Measurements from ENCODE around the gene STK39. TPM values are rescaled to one million over a fixed set of nuclear protein-coding genes. Genes with fewer than 3 reads are reported as not detected.

The STK39 gene
- total and polyA plus RNA-seq, 2 experiments from 2014 or later, result 3.2 to 14.6 TPM

DNA sequence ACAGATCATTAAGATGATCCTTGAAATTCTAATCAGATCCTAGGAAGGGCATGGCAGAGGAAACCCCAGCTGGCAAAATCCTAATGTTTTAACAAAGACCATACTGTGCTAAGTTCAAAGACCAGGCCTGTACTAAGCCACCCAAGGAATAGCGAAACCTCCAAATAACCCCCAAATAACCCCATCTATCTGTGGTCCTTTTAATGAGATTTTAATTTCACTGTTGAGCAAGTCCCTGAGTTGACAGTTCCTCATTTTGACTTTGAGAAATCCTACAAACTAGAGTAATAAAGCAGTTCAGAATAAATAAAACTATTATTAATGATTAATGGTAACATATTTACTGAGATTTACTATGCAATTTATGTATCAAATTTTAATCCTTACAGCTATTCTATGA lies 259.8 kb downstream of the STK39 start:
- Histone ChIP-seq H3K9me3 (ENCODE audit: low read depth) (no peaks in the 10 kb centered on the region), H3F3A (ENCODE audit: insufficient read depth) (no peaks in the 10 kb centered on the region), H3K4me1 (ENCODE audit: insufficient read depth) (no peaks in the 10 kb centered on the region), H3K79me2 (ENCODE audit: insufficient read depth) (no peaks in the 10 kb centered on the region), H3K4me3 (no peak overlapping the region), H3K9me2 (ENCODE audit: insufficient read depth) (no peaks in the 10 kb centered on the region), H3K36me3 (ENCODE audit: low read depth) (no peaks in the 10 kb centered on the region), H4K20me1 (ENCODE audit: insufficient read depth) (no peaks in the 10 kb centered on the region), H3K9ac (no peak overlapping the region), H2AFZ (no peak overlapping the region), H3K27ac (no peak overlapping the region), H3K27me3 (replicated peaks; ENCODE audit: insufficient read depth) (no peaks in the 10 kb centered on the region), H3K4me2 (ENCODE audit: unreplicated experiment) (no peak overlapping the region)
- in situ Hi-C loops (cut with MboI), result no loop called here
- no peak for TF ChIP-seq EZH2 (IDR thresholded peaks at IDR 0.05; ENCODE audit: insufficient read depth, poor library complexity, severe bottlenecking)
- TF ChIP-seq EZH2phosphoT487 (IDR thresholded peaks at IDR 0.05; ENCODE audit: insufficient read depth, low read depth), result no peak
- DNase-seq, result no peak
- WGBS, 2 experiments (ENCODE audit: low coverage in 1 of 2, low lambda C conversion rate in 2 of 2, missing lambda C conversion rate in 2 of 2), result 100% methylated on average over 1 of the region's 1 CpG

DNA sequence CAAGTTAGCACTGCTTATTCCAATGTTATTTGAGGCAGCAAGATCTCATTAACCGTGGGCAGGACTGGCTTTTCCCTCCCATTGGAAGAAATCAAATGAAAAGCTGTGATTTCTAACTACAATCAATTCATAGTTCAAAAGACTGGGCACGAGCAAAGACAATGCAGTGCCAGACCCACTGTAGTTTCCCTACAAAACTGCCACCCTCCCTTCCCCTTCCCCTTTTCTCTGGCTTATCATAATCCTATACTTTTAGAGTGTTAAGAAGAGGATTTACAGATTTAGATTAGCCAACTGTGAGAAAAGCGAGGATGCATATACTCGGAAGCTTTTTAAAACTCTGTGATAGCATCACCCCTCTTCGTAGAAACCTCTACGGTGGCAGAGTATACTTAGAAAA lies 260.4 kb downstream of the STK39 start:
- Histone ChIP-seq H4K20me1 (ENCODE audit: insufficient read depth) (no peaks in the 10 kb centered on the region), H3K9me2 (ENCODE audit: insufficient read depth) (no peaks in the 10 kb centered on the region), H2AFZ (no peak overlapping the region), H3K4me3 (no peak overlapping the region), H3K4me2 (ENCODE audit: unreplicated experiment) (no peak overlapping the region), H3K27ac (no peak overlapping the region), H3K79me2 (ENCODE audit: insufficient read depth) (no peaks in the 10 kb centered on the region), H3F3A (ENCODE audit: insufficient read depth) (no peaks in the 10 kb centered on the region), H3K27me3 (replicated peaks; ENCODE audit: insufficient read depth) (no peaks in the 10 kb centered on the region), H3K9ac (no peak overlapping the region), H3K36me3 (ENCODE audit: low read depth) (no peaks in the 10 kb centered on the region), H3K9me3 (ENCODE audit: low read depth) (no peaks in the 10 kb centered on the region), H3K4me1 (ENCODE audit: insufficient read depth) (no peaks in the 10 kb centered on the region)
- DNase-seq, result no peak
- in situ Hi-C loops (cut with MboI), result no loop called here
- TF ChIP-seq EZH2phosphoT487 (IDR thresholded peaks at IDR 0.05; ENCODE audit: insufficient read depth, low read depth), result no peak
- no peak for TF ChIP-seq EZH2 (IDR thresholded peaks at IDR 0.05; ENCODE audit: insufficient read depth, poor library complexity, severe bottlenecking)
- WGBS, 2 experiments (ENCODE audit: low coverage in 1 of 2, low lambda C conversion rate in 2 of 2, missing lambda C conversion rate in 2 of 2), result 95 to 99% methylated on average over 6 of the region's 6 CpGs

DNA sequence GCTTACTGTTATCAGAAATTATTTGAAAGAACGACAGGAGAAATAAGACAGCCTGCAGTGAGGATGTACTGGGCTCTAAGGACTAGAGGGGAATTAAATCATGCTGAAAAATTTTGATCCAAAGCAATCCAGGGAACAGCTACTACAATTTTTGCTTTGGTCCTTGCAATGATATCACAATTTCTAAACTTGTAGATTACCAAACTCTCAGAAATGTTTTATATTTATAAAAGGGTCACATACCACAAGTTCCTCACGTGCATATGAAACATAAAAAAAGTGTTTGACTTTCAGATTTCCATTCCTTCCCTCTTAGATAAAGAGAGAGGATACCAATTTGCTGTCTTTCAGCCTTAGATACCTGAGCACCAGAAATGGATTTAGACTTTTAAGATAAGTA lies 261.2 kb downstream of the STK39 start:
- in situ Hi-C loops (cut with MboI), result no loop called here
- H3K79me2 ChIP-seq (ENCODE audit: insufficient read depth), result no peaks in the 10 kb centered on the region
- H3K9me3 ChIP-seq (ENCODE audit: low read depth), result no peaks in the 10 kb centered on the region
- whole genome bisulfite sequencing, 2 experiments (ENCODE audit: low coverage in 1 of 2, low lambda C conversion rate in 2 of 2, missing lambda C conversion rate in 2 of 2), result 95 to 100% methylated on average over 2 of the region's 2 CpGs
- no peaks in the 10 kb centered on the region for H3K4me1 ChIP-seq (ENCODE audit: insufficient read depth)
- no peak overlapping the region for H3K9ac ChIP-seq
- H3F3A ChIP-seq (ENCODE audit: insufficient read depth), result no peaks in the 10 kb centered on the region
- no peaks in the 10 kb centered on the region for H3K9me2 ChIP-seq (ENCODE audit: insufficient read depth)
- no peak overlapping the region for H3K4me3 ChIP-seq
- H3K27me3 ChIP-seq (replicated peaks; ENCODE audit: insufficient read depth), result no peaks in the 10 kb centered on the region
- H2AFZ ChIP-seq, result no peak overlapping the region
- no peak for TF ChIP-seq EZH2phosphoT487 (IDR thresholded peaks at IDR 0.05; ENCODE audit: insufficient read depth, low read depth)
- no peak for TF ChIP-seq EZH2 (IDR thresholded peaks at IDR 0.05; ENCODE audit: insufficient read depth, poor library complexity, severe bottlenecking)
- no peak overlapping the region for H3K4me2 ChIP-seq (ENCODE audit: unreplicated experiment)
- H4K20me1 ChIP-seq (ENCODE audit: insufficient read depth), result no peaks in the 10 kb centered on the region
- H3K27ac ChIP-seq, result no peak overlapping the region
- no peak for DNase-seq
- no peaks in the 10 kb centered on the region for H3K36me3 ChIP-seq (ENCODE audit: low read depth)

DNA sequence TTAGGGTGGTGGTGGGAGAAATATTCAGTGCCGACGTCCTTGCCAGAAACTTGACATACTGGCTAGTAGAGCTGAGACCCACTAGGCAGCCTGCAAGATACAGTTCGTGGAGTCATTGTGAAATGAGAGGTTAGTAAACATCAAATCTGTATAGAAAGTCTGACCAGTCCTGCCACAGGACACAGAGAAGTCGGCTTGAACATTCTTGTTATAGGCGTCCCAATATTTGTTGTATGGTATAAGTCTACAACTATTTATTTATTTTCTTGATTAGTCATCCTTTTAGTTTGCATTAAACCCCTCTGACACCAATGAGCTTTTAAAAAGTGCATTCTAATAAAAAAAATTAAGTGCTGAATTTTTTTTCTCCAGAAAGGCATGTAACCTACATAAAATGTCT lies 265.4 kb downstream of the STK39 start:
- Histone ChIP-seq H3K27me3 (replicated peaks; ENCODE audit: insufficient read depth) (no peaks in the 10 kb centered on the region), H3K9ac (no peak overlapping the region), H3K4me3 (no peak overlapping the region), H3K4me1 (ENCODE audit: insufficient read depth) (no peaks in the 10 kb centered on the region), H3K27ac (no peak overlapping the region), H2AFZ (no peak overlapping the region), H3K4me2 (ENCODE audit: unreplicated experiment) (no peak overlapping the region), H3K79me2 (ENCODE audit: insufficient read depth) (no peaks in the 10 kb centered on the region), H3K9me2 (ENCODE audit: insufficient read depth) (no peaks in the 10 kb centered on the region), H4K20me1 (ENCODE audit: insufficient read depth) (no peaks in the 10 kb centered on the region), H3F3A (ENCODE audit: insufficient read depth) (no peaks in the 10 kb centered on the region), H3K9me3 (ENCODE audit: low read depth) (no peaks in the 10 kb centered on the region), H3K36me3 (ENCODE audit: low read depth) (0 out of 2 replicates have a peak, but pooled peaks cover 3% of the 10 kb centered on the region)
- WGBS, 2 experiments (ENCODE audit: low coverage in 1 of 2, low lambda C conversion rate in 2 of 2, missing lambda C conversion rate in 2 of 2), result 96 to 97% methylated on average over 5 of the region's 5 CpGs
- in situ Hi-C loops (cut with MboI), result no loop called here
- TF ChIP-seq EZH2phosphoT487 (IDR thresholded peaks at IDR 0.05; ENCODE audit: insufficient read depth, low read depth), result no peak
- no peak for TF ChIP-seq EZH2 (IDR thresholded peaks at IDR 0.05; ENCODE audit: insufficient read depth, poor library complexity, severe bottlenecking)
- no peak for DNase-seq

DNA sequence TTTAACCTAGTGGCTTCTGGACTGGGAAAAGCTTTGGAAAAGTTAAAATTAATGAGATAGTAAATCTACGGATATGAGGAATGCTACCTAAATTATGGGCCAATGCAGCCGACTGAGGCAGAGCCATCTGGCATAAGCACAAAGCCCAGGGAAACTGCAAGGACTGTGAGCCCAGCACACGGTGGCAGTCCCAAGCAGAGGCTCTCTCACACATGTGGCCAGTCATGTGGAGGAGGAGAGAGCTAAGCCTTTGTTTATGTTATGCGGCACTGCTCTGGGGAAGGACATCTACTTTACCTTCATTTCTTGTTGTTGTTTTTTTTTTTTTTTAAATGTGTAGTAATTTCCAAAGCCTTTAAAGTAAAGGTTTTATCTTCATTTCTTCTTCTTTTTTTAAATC lies 267.0 kb downstream of the STK39 start:
- no peaks in the 10 kb centered on the region for H3K4me1 ChIP-seq (ENCODE audit: insufficient read depth)
- in situ Hi-C loops (cut with MboI), result no loop called here
- TF ChIP-seq EZH2 (IDR thresholded peaks at IDR 0.05; ENCODE audit: insufficient read depth, poor library complexity, severe bottlenecking), result no peak
- TF ChIP-seq EZH2phosphoT487 (IDR thresholded peaks at IDR 0.05; ENCODE audit: insufficient read depth, low read depth), result no peak
- no peaks in the 10 kb centered on the region for H3K79me2 ChIP-seq (ENCODE audit: insufficient read depth)
- no peaks in the 10 kb centered on the region for H3K9me2 ChIP-seq (ENCODE audit: insufficient read depth)
- no peaks in the 10 kb centered on the region for H3K27me3 ChIP-seq (replicated peaks; ENCODE audit: insufficient read depth)
- no peak overlapping the region for H3K9ac ChIP-seq
- 0 out of 2 replicates have a peak, but pooled peaks cover 3% of the 10 kb centered on the region for H3K36me3 ChIP-seq (ENCODE audit: low read depth)
- no peak for DNase-seq
- no peak overlapping the region for H3K4me3 ChIP-seq
- H2AFZ ChIP-seq, result no peak overlapping the region
- no peaks in the 10 kb centered on the region for H4K20me1 ChIP-seq (ENCODE audit: insufficient read depth)
- WGBS, 2 experiments (ENCODE audit: low coverage in 1 of 2, low lambda C conversion rate in 2 of 2, missing lambda C conversion rate in 2 of 2), result 98% methylated on average over 4 of the region's 4 CpGs
- H3F3A ChIP-seq (ENCODE audit: insufficient read depth), result no peaks in the 10 kb centered on the region
- no peak overlapping the region for H3K27ac ChIP-seq
- no peak overlapping the region for H3K4me2 ChIP-seq (ENCODE audit: unreplicated experiment)
- H3K9me3 ChIP-seq (ENCODE audit: low read depth), result no peaks in the 10 kb centered on the region

All from GM23248 (cell line).